Suppressor macrophage treated with lipopolysaccharide for 4 hours (primary cell): ENCODE results near the gene CHD8.

ENCODE experiments used
- DNase-seq: peaks from one replicate; pipeline ENCODE4 v3.0.0-alpha.2; 2020

CHD8 gene

DNA sequence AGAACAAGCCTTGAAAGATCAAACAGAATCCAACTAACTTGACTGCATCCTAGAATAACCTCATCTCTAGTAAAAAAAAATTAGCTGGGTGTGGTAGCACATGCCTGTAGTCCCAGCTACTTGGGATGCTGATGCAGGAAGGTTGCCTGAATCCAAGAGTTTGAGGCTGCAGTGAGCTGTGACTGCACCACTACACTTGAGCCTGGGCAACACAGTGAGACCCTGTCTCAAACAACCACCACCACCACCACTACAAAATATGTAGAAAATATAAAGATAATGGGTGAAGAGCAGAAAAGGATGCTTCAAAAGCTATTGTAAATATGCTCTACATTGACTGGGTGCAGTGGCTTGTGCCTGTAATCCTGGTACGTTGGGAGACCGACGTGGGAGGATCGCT, 99.4 kb downstream of the CHD8 start:
- no peak for DNase-seq

GRCh38 chr14:21352587-21352986, 103.3 kb downstream of the CHD8 start:
- DNase-seq, result peak; percentile 62

- no peak for DNase-seq
Observed at GRCh38 chr14:21350539-21350938, 105.4 kb downstream of the CHD8 start.

GRCh38 chr14:21347201-21347600, 108.7 kb downstream of the CHD8 start:
- no peak for DNase-seq

DNA sequence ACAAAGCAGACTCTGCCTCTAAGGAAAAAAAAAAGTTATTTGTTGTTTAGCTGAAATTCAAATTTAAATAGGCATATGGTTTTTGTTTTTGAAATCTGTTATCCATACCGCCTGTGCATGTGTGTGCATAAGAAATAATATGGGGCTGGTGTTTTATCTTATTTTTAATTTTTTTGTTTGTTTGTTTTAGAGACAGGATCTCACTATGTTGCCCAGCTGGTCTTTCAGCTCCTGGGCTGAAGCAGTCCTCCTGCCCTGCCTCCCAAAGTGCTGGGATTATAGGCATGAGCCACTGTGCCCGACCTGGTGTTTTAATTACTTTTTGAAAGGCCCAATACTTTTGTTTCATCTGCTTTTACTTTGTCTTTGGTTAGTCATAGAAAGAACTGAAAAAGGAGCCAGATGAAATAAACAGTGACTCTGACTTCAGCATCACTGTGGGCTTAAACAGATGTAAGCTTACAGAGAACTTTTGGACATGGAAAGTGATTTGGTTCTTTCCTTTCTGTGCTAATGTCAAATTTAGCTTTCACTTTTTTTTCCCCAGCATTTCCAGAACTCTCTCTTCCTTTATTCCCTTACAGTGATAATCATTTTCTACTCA, 109.3 kb downstream of the CHD8 start:
- peak; percentile 17 for DNase-seq

GRCh38 chr14:21343035-21343794, 112.7 kb downstream of the CHD8 start:
- DNase-seq, result peak; percentile 46
